SK-N-MC (cell line): ENCODE data around the gene SLC30A2.

Source experiments
- EZH2 ChIP-seq: fragments of 200-600 bp; sonication (generic); IDR thresholded peaks from one replicate; pipeline ENCODE4 v1.6.1; 2017; ENCODE audit warnings: antibody characterized with exemption
- POLR2AphosphoS5 ChIP-seq: IDR thresholded peaks from 2 replicates; pipeline ENCODE4 v1.6.1; 2012; ENCODE audit warnings: mild to moderate bottlenecking, low read depth, low read length, borderline replicate concordance

DNA sequence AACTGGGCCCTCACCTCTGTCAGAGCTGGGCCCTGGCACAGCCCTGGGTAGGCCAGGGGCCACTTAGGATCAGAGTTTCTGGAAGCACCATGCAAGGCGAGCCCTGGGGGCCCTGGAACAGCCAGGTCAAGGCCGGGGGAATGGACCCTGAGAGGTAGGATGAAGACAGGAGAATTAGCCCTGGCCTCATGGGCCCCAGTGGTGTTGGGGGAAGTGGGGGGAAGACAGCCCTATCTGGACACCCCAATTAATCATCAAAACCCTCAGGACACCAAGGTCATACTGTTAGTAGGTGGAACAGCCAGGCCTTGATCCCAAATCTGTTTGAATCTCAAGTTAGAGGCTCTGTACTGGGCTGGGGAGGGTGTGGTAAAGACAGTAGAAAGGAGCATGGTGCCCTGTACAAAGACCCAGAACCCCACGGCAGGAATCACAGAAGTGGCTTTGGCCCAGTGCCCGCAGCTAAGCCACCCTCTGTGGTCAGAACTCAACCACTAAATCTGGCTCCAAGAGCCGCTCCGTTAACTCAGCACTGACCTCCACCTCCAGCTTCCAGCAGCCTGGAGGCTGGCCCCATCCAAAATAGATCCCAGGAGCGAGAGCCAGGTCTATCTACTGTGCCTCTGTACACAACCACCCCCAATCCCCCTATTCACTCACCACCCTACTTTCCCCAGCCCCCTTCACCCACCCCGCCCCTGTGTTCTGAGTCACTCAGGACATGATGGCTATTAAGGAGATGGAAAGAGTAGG, 35.5 kb upstream of the SLC30A2 start:
- TF ChIP-seq EZH2 (no peak), POLR2AphosphoS5 (no peak)
